NCI-H1436 (cell line): ENCODE measurements around the gene ANKS6.

Experiments
- DNase-seq: peaks from one replicate; lab custom pipeline; 2025; lab: John Stamatoyannopoulos, UW

Gene ANKS6

GRCh38 chr9:98815391-98815951, 19.1 kb upstream of the ANKS6 start:
- no peak for DNase-seq

DNA sequence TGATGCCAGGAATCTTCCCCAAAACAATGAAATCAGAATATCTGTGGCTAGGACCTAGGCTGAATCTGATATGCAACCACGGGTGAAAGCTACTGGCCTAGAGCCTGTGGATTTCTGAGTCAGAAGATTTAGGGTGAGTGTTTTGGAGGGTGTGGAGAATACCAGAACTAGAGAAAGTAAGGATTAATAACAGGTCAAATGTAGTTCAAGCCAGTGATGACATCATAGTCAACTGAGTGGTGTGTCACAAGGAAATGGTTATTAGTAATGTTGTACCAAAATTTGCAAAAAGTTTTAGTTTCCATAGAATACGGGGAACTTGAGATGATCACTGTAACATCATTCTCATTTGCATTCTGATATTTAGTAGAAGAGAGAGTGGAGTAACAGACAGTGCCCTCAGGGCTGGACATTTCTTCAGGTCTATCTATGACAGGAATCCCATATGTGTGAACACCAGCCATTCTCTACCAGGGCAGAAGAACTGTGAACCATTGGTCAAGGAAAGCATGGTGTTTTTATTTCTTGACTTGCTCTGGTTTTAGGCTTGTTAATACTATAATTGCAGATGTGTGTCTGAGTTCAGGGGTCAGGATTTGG, 14.8 kb upstream of the ANKS6 start:
- no peak for DNase-seq

DNA sequence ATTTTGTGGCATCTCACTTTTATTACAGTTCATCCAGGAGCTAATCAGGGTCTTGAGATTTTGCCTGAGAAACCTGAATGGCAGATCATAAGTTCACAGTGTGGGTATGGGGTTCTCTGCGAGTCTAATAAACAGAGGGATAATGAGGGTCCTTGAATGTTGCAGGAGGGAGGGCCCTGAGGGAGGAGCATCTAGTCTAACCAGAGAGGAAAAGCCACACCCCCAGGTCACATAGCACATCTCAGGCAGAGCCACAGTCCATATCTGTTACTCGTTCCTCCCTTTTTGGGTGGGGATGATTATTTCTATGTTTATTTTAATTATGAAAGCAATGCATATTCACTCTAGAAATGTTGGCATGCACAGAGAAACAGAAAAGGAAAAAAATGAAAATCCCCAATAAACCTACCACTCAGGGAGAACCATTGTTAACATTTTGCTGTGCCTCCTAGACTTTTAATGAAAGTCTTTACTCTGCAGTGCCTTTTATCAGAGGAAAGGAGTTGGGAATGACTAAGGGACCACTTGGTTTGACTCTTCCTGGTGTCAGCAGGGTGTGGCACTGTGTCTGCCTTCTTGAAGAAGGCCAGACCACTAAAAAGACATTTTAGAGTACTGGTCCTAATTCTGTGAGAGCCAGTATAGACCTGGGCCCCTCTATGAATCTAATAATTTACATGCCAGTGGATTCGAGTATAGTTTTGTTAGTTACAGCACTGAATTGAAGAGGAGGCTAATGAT, 13.9 kb upstream of the ANKS6 start:
- no peak for DNase-seq

GRCh38 chr9:98809311-98810101, 13.2 kb upstream of the ANKS6 start:
- no peak for DNase-seq

DNA sequence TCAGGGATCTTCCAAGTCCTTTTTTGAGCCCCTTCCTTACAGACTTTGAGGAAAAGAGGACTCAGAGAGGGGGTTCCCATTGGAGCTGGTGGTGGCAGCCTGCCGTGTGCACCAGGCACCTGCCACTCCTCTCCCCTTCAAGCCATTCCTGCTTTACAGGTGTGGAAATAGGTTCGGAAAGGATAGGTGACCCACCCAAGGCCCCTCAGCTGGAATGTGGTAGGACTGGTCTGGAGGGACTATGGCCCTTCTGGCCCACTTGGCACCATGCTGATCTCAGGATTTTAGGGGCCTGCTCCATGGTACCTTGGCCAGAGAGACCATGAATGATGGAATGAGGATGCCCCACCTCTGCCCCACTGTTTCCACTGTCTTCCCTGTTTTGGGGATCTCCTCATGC, 12.5 kb upstream of the ANKS6 start:
- no peak for DNase-seq

DNA sequence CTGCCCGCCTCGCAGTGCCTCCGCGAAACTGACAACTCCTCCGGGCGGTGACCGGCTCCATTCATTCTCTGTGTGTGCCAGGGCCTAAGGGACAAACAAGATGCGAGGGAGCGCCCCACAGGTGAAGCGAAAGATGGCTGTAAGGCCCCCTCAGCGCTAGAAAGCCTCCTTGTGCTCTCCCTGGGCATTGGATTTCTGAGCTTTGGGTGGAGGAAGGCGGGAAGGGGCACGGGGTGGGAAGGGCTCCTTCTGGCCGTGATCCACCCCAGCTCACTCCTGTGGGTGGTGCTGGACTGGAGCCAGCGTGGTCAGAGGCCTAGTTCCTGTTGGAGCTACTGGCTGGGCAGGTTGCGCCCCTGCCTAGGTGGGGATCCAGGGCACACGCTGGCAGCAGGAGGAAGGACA, 12.1 kb upstream of the ANKS6 start:
- no peak for DNase-seq

- DNase-seq = no peak
Measured at GRCh38 chr9:98807814-98808195, 11.4 kb upstream of the ANKS6 start.

GRCh38 chr9:98807070-98807813, 10.9 kb upstream of the ANKS6 start, which contains the start of gene GALNT12:
GALNT12 (plus strand) TSS chr9:98807670; CDS start chr9:98807699, 29 bp downstream.
- peak; percentile 36 for DNase-seq

DNA sequence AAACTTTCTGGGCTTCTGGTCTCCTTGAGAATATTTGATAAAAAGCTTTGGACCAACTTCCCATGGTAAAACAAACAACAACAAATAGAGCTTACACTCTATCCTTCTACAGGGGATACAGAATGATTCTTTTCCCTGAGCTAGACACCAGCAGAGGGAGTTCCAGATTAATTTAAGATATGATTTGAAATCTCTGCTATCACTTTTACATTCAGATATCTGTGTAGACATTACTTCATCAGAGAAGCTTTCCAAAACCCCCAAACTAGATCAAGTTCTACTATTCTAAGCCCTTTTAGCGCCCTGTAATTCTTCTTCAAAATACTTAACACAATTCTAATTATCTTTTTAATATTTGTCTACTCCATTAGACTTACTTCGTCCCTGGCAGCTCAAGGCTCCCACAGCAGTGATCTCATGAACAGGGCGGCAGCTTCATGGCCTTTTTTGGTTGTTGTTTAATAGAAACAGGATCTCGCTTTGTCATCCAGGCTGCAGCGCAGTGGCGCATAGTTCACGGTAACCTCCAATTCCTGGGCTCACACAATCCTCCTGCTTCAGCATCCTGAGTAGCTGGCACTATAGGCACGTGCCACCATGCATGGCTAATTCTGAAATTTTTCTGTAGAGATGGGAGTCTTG, 10.2 kb upstream of the ANKS6 start:
- DNase-seq = no peak

DNA sequence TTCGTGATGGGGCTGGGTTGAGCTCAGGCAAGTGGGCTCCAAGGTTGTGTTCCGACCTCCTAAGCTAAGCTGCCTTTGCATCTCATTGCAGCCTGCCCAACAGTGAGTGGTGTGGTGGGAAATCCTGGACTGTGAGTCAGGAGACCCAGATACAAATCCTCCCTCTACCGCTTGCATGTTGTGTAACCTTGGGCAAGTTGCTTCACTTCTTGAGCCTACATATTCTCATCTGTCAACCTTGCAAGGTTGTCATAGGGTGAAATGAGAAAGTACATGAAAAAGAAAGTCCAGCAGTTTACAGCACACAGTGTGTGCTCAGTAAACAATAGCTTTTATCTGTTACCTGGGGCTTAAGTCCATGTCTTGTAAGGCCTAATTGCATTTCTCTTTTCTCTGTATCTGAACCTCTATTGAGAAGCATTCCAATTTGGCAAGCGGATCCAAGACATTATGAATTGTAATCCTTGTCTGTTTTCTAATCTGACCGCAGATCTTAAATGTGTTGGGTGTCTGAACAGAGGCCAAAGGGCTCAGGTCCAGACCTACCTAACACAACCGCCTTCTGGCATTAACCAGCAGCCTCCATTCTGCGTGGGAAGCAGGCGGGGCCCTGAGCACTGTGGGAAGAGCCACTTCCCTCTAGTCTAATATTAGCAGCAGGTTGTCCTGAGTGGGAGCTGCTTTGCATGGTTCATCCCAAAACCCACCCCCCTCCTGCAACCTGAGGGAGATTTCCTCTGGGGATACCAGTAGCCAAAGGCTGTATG, 9.3 kb upstream of the ANKS6 start:
- DNase-seq = no peak

GRCh38 chr9:98804083-98804482, 7.7 kb upstream of the ANKS6 start:
- no peak for DNase-seq

DNA sequence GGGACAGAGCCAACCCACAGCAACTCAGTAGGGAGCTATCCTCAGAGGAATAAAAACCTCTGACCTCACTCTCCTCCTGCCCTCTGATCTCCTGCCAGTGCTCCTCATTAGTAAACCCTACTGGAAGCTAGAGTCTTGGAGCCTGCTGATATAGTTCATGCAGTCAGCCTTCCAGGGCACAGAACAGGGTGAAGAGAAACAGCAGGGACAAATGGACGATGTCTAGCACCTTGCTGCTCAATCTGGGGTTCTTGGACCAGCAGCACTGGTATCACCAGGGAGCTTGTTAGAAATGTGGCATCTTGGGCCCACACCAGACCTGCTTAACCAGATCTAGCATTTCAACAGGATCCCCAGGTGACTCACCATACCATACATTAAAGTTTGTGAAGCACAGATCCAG, 5.6 kb upstream of the ANKS6 start:
- no peak for DNase-seq

- no peak for DNase-seq
Measured at GRCh38 chr9:98801561-98801960, 5.2 kb upstream of the ANKS6 start.

GRCh38 chr9:98798254-98798653, 1.9 kb upstream of the ANKS6 start:
- no peak for DNase-seq

DNA sequence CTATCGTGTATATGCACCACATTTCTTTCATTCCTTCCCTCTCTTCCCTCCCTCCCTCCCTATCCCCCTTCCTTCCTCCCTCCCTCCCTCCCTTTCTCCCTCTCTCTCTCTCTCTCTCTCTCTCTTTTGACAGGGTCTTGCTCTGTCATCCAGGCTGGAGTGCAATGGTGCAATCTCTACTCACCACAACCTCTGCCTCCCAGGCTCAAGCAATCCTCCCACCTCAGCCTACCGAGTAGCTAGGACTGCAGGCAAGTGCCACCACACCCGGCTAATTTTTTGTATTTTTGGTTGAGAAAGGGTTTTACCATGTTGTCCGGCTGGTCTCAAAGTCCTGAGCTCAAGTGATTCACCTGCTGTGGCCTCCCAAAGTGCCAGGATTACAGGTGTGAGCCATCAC, 1.1 kb upstream of the ANKS6 start:
- DNase-seq = no peak

GRCh38 chr9:98795970-98796363, 388 bp downstream of the ANKS6 start:
- DNase-seq = no peak

- DNase-seq = no peak
Measured at GRCh38 chr9:98795295-98795955, 930 bp downstream of the ANKS6 start.

- no peak for DNase-seq
Measured at GRCh38 chr9:98794802-98795201, 1.6 kb downstream of the ANKS6 start.

DNA sequence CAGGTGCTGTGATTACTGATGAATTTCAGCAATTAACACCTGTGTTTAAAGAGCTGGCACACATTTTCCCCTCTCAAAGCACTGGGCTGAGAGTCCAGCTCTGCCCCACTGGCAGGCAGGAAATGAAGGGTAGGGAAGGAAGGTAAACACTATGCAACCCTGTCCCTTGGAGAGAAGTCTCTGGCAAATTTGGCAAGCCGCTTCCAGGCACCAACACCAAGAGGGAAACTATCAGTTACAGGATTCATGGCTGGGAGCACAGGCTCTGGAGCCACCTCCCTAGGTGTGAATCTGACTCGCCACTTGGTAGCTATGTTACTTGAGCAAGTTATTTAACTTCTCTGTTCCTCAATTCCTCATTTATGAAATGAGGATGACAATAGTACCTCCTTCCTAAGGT, 3.3 kb downstream of the ANKS6 start:
- DNase-seq = no peak
